ENCODE results near the gene ESYT3.

DNA sequence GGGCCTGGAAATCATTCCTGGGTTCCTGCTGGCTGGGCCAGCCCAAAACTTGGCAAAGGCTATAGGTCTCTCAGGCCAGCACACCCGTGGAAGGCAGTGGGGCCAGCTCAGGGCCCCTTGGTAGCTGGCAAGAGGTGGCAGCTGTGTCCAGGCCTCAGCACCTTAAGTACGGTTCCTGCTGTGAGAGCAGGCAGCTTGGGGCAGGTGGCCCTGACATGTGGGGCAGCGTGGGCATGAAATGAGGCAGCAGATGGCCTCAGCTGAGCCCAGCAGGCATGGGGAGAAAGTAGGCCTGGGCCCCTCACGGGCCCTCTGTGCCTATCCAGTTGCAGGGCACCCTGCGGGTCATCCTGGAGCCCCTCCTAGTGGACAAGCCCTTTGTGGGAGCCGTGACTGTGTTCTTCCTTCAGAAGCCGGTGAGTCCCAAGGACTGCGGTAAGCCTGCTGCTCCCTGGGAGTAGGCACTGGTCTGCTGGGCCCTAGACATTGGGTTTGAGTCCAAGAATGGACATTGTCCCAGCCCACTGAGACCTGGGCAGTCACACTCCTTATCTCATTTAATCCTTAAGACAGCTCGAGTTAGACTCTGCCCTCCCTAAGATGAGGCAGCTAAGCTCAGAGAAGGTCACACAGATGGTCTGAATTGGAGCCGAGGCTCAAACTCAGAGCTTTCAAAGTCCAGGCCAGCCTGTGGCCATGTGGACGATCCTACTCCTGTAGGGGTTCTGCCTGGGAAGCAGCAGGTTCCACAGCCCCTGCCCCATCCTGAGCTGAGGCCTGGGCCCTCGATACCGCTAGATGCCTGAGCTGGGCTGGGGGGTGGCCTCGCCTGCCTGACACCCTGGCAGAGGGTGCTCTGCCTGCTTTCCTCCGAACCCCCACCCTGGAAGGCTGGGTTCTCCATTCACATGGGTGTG is 25.5 kb downstream of the ESYT3 start:
- TF ChIP-seq, protein P1, sequence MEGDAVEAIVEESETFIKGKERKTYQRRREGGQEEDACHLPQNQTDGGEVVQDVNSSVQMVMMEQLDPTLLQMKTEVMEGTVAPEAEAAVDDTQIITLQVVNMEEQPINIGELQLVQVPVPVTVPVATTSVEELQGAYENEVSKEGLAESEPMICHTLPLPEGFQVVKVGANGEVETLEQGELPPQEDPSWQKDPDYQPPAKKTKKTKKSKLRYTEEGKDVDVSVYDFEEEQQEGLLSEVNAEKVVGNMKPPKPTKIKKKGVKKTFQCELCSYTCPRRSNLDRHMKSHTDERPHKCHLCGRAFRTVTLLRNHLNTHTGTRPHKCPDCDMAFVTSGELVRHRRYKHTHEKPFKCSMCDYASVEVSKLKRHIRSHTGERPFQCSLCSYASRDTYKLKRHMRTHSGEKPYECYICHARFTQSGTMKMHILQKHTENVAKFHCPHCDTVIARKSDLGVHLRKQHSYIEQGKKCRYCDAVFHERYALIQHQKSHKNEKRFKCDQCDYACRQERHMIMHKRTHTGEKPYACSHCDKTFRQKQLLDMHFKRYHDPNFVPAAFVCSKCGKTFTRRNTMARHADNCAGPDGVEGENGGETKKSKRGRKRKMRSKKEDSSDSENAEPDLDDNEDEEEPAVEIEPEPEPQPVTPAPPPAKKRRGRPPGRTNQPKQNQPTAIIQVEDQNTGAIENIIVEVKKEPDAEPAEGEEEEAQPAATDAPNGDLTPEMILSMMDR (IDR thresholded peaks at IDR 0.05; ENCODE audit: low read depth, low read length, missing input control): no peak
- TF ChIP-seq, protein P2, sequence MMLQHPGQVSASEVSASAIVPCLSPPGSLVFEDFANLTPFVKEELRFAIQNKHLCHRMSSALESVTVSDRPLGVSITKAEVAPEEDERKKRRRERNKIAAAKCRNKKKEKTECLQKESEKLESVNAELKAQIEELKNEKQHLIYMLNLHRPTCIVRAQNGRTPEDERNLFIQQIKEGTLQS (IDR thresholded peaks at IDR 0.05): no peak
- TF ChIP-seq, protein P3, sequence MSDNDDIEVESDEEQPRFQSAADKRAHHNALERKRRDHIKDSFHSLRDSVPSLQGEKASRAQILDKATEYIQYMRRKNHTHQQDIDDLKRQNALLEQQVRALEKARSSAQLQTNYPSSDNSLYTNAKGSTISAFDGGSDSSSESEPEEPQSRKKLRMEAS (IDR thresholded peaks at IDR 0.05): no peak
- TF ChIP-seq HNF4G (IDR thresholded peaks at IDR 0.05) (no peak), YY1 (IDR thresholded peaks at IDR 0.05) (no peak)

All from liver (tissue), 3 donors.